ENCODE data around the gene TMEM33.

TMEM33 gene

DNA sequence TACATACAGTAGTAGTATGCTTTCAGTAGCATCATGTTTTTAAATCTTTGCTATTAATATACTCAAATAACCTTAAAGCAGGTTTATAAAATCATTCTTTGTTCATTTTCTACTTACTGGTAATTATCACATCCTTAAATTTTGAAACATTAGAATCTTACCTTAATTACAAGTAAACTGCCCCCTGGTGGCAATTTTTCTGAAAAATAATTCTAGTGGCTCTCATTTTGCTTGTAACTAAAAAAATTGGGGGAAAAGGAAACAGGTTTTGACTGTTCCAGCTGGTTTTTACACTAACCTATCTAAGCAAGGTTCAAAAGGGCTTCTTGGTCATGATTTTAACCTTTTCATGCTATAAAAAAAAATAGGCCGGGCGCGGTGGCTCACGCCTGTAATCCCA, 27.9 kb downstream of the TMEM33 start:
- TF ChIP-seq, protein P1, sequence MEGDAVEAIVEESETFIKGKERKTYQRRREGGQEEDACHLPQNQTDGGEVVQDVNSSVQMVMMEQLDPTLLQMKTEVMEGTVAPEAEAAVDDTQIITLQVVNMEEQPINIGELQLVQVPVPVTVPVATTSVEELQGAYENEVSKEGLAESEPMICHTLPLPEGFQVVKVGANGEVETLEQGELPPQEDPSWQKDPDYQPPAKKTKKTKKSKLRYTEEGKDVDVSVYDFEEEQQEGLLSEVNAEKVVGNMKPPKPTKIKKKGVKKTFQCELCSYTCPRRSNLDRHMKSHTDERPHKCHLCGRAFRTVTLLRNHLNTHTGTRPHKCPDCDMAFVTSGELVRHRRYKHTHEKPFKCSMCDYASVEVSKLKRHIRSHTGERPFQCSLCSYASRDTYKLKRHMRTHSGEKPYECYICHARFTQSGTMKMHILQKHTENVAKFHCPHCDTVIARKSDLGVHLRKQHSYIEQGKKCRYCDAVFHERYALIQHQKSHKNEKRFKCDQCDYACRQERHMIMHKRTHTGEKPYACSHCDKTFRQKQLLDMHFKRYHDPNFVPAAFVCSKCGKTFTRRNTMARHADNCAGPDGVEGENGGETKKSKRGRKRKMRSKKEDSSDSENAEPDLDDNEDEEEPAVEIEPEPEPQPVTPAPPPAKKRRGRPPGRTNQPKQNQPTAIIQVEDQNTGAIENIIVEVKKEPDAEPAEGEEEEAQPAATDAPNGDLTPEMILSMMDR (IDR thresholded peaks at IDR 0.05; ENCODE audit: borderline replicate concordance, insufficient read depth, low read depth, low read length) = no peak
- H3K4me3 ChIP-seq (ENCODE audit: low read depth, low read length) = no peak overlapping the region

- no peak overlapping the region for H3K4me3 ChIP-seq (ENCODE audit: low read depth, low read length)
- TF ChIP-seq, protein P1 (IDR thresholded peaks at IDR 0.05; ENCODE audit: borderline replicate concordance, insufficient read depth, low read depth, low read length) = no peak
Measured at GRCh38 chr4:41964401-41964800, 29.2 kb downstream of the TMEM33 start.

DNA sequence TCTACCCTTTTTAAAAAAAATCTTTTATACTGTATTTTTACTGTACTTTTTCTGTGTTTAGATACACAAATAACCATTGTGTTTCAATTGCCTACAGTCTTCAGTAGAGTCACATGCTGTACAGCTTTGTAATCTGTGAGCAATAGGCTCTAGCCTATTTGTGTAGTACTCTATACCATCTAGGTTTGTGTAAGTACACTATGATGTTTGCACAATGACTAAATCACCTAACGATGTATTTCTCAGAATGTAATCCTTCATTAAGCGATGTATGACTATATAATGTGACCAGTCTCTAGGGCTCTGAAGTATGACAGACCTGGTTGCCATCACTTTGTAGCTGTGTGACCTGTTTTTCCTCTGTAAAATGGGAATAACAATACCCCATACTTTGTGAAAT, 32.2 kb downstream of the TMEM33 start:
- TF ChIP-seq, protein P1 (IDR thresholded peaks at IDR 0.05; ENCODE audit: borderline replicate concordance, insufficient read depth, low read depth, low read length) = no peak
- no peak overlapping the region for H3K4me3 ChIP-seq (ENCODE audit: low read depth, low read length)

DNA sequence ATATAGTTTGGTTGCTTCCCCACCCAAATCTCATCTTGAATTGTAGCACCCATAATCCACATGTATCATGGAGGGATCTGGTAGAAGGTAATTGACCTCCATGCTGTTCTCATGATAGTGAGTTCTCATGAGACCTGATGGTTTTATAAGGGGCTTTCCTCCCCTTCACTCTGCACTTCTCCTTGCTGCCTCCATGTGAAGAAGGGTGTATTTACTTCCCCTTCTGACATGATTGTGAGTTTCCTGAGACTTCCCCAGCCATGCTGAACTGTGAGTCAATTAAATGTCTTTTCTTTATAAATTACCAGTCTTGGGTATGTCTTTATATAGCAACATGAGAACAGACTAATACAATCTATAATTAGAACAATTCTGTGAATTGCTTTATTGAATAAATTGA, 34.4 kb downstream of the TMEM33 start:
- H3K4me3 ChIP-seq (ENCODE audit: low read depth, low read length) = no peak overlapping the region
- TF ChIP-seq, protein P1 (IDR thresholded peaks at IDR 0.05; ENCODE audit: borderline replicate concordance, insufficient read depth, low read depth, low read length) = no peak

- no peak overlapping the region for H3K4me3 ChIP-seq (ENCODE audit: low read depth, low read length)
- TF ChIP-seq, protein P1 (IDR thresholded peaks at IDR 0.05; ENCODE audit: borderline replicate concordance, insufficient read depth, low read depth, low read length) = no peak
Measured at GRCh38 chr4:41975341-41975740, 40.1 kb downstream of the TMEM33 start.

- H3K4me3 ChIP-seq (ENCODE audit: low read depth, low read length) = no peak overlapping the region
- TF ChIP-seq, protein P1 (IDR thresholded peaks at IDR 0.05; ENCODE audit: borderline replicate concordance, insufficient read depth, low read depth, low read length) = no peak
Measured at GRCh38 chr4:41976775-41977516, 41.7 kb downstream of the TMEM33 start.

DNA sequence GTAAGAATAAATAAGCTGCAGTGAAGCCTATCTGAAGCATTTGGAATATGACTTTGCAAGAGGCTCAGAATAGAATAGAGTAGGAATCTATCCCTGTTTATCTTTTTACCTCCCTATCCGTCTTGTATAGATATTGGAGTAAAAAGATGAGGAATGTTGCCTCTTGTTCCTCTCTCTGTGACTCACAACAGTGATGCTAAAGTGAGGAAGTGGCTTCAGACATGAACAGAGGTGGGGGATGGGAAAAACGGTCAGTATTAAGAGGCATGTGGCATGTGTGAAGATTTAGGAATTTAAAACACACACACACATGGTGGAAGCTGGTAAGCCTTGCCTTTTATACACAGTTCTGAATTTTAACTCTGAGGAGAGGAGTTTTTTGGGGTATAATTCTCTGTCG, 42.5 kb downstream of the TMEM33 start:
- H3K4me3 ChIP-seq (ENCODE audit: low read depth, low read length) = no peak overlapping the region
- TF ChIP-seq, protein P1 (IDR thresholded peaks at IDR 0.05; ENCODE audit: borderline replicate concordance, insufficient read depth, low read depth, low read length) = no peak

Measured in GM12875 (cell line).